ENCODE data around the gene FAM174C.
"Not testable (repeated sequence)": the region's sequence is repeated elsewhere in the genome, so short reads cannot be mapped to it uniquely, and the experiment has no call there.

FAM174C gene

DNA sequence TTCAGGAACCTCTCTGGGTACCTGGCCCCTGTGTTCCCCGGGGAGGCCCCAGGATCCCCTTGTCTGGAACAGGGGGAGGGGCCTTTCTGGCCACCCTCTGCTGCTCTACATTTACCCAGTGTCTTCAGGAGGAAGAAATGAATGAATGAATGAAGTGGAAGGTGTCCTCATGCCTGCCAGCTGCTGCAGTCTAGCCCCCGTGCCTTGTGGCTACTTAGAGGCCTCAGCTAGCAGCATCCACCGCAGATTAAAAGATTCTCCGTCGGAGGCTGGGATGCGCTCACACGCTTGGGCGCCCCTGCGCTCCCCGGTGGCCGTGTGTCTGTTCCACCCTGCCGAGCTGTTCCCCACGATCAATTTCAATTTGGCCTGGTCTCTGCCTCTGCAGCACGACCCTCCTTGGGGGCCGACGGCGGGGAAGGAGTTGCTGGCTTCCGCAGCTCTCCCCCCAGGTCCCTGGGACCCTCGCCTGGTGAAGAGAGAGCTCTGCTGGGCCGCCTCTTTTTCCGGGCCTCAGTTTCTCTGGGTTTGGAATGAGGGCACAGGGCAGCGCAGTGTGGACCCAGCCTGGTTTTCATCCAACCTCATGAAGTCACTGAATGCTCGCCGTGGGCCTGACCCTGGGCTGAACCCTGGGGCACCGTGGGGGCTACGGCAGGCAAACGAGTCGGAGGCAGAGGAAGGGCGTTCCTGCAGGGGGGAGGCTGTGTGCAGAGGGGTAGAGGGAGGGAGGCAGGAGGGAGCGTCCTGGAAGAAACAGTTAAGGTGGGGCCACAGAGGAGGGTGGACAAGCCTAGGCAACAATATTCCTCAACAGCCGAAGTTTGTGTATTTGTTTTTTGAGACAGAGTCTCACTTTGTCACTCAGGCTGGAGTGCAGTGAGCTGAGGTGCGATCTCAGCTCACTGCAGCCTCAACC lies 38.6 kb downstream of the FAM174C start:
- no peak for DNase-seq

DNA sequence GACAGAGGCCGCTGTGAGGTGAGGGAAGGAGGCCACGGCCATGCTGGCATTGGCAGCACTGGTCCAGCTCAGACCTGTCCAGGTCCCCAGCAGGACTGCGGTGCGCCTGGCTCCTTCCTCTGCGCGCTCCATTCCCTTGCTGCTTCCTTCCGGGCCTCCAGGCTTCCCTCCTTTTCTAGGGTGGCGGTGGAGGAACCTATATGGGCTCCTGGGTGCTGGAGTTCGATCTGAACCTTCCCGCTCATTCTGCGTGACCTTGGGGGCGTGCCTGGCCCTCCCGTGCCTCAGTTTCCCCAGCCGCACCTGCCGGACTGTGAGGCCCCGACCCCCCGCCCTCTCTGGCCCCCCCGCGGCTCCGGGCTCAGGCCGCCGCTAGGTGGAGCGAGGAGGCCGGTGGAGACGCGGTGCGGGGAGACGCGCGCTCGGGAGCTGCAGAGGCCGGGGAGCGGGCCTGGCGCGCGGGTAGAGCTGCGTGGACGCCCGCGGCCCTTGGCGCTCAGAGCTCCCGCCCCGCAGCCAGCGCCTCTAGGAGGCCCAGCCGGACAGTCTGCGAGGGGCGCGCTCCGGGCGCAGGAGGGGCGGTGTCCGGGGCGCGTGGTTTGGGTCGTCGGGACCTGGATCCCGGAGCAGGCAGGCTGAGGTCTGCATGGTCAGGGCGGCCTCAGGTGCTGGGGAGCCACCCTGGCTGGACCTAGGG lies 40.3 kb downstream of the FAM174C start:
- peak in 39 of 56 donors; percentile 3 to 77 (median 36) for DNase-seq

DNA sequence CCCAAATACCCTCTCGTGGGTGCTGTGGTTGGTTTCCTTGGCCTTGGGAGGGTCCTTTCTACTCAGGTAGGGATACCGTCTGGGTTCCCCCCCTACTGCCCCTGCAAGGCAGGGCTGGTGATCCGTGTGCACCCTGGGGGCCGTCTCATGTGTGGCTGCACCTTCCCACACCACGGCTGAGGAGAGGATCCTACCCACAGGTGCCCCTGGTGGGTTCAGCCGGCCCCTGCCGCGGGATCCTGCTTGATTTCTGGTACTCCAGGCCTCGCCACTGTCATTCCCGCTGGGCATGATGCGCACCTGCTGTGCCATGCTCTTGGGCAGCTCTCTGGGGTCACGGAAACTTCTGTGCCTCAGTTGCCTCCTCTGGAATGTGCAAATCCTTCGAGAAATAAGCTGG lies 41.1 kb downstream of the FAM174C start:
- no peak for DNase-seq

DNA sequence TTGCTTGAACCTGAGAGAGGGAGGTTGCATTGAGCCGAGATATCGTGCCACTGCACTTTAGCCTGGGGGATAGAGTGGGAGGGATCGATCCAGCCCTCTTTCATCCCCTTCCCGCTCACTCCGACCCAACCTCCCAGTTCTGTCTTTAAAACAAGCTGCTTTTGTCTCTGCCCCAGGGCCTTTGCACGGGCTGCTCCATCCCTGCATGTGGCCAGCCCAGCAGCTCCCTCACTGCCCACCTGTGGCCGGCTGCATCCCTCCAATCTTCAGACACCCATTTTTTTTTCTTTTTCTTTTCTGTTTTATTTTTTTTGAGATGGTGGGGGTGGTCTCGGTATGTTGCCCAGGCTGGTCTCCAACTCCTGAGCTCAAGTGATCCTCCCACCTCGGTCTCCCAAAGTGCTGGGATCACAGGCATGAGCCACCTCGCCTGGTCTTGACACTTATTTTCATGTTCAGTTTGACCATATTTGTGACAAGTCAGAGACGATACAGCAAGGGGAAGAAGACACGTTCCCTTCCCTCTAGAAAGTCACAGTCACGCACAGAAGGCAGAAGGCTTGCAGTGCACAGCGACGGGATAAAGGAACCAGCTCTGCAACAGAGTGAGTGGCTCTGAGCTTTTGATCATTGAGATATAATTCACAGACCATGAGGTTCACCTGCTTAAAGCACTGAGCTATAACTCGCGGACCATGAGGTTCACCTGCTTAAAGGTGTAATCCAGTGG lies 42.1 kb downstream of the FAM174C start:
- DNase-seq = no peak

DNA sequence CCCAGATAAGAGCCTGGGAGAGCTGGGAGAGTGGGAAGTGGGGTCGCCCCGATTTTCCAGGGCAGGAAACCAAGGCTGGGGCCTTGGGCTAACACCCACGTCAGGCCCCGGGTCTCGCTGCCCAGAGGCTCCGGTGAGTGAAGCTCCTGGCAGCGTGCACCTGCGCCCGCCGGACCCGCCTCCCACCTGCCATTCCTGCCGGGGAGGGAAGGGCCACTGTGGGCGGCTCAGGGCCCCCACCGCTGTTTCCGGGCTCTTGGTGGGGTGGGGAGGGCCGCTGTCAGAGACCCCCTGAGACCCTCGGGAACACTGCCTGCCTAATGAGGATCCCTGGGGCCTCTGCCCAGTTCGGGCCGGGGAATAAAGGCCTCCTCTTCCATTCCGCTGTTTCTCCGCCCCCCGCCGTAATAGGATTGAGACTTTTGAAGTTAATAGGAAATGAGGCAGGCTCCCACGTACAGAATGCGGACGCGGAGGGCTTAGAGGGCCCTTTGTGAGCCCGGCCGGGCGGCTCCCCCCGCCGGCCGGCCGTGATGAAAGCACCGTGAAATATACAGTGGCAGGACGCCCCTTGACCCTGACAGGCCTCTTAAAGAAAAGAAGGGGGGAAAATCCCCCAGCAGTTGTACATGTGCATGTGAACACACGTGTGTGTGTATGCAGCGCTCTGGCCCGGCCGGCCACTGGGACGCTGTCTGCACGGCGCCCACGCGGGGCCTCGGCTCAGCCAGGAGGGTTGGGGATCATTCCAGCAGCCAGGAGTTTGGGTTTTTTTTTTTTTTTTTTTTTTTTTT lies 43.5 kb downstream of the FAM174C start:
- DNase-seq = no peak

DNA sequence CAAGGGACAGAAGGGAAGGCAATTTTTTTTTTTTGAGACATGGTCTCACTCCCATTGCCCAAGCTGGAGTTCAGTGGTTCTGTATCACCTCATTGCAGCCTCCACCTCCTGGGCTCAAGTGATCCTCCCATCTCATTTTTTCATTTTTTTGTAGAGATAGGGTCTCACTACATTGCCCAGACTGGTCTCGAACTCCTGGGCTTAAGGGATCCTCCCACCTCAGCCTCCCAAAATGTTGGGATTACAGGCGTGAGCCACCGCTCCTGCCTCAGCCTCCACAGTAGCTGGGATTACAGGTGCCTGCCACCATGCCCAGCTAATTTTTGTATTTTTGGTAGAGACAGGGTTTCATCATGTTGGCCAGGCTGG lies 44.9 kb downstream of the FAM174C start:
- DNase-seq = not testable (repeated sequence)

DNA sequence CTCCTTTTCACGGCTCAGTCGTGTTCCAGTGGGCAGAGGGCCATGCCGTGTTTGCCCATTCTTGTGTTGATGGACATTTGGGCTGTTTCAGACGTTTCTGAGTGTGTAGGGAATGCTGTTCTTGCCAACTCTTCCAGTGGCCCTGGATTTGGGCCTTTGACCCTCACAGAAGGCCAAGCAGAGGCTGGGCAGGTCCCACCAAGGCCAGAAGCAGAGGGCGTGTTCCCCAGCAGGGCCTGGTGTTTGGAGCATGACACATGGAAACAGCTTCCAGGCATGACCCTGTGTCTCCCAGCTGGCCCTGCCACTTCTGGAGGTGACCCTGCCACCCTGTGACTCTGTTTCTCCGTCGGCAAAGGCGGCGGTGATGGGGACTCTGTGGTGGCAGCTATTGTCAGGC lies 46.2 kb downstream of the FAM174C start:
- DNase-seq = no peak

DNA sequence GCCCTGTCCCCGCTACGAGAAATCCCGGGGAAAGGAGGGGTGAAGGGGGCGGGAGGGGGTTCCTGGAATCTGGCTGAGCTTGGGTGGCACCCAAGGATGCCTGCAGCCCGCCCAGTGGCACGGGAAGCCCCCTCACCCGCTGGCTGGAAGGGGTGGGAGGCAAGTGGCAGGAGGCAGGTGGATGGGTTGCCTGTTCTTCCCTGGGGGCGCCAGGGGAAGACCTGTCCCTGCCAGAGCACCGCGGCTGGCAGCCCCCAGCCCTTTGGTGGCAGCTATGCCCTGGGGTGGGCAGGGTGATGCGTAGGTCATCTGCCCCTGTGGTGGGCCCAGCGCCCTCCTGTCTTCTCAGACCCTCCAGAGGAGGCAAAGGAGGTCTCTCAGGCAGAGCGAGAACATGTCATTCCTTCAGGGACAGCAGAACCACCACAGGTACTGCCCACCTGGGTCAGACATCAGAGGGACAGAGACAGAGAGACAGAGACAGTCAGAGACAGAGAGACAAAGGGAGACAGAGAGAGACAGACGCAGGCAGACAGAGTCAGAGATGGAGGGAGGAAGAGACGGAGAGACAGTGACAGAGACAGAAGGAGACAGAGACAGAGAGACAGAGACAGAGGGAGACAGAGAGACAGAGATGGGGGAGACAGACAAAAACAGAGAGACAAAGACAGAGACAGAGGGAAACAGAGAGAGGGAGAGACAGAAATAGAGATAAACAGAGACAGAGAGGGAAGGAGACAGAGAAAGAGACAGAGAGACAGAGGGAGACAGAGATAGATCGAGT lies 47.1 kb downstream of the FAM174C start:
- DNase-seq = no peak

DNA sequence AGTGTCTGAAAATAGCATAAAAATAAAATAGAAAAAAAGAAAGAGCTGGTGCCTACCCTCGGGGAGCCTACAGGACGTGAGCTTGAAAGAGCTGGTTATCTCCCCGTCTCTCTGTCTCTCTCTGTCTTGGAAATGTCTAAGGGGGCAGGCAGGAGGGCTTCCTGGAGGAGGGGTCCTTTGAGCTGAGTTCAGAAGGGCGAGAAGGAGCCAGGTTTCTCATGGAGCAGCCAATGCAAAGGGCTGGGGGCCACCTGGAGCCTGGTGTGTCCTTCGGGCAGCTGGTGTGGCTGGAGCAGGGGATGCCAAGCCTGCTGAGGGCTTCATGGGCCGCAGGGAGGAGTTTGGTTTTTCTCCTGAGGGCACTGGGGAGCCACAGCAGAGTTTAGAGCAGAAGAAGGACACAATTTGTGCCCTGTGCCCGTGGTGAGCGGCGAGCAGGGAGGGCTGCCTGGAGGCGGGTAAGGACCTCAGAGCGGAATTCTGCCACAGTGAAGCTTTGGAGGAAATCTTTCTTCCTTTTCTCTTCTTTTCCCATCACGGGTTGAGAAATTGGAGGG lies 49.0 kb downstream of the FAM174C start:
- DNase-seq = no peak

DNA sequence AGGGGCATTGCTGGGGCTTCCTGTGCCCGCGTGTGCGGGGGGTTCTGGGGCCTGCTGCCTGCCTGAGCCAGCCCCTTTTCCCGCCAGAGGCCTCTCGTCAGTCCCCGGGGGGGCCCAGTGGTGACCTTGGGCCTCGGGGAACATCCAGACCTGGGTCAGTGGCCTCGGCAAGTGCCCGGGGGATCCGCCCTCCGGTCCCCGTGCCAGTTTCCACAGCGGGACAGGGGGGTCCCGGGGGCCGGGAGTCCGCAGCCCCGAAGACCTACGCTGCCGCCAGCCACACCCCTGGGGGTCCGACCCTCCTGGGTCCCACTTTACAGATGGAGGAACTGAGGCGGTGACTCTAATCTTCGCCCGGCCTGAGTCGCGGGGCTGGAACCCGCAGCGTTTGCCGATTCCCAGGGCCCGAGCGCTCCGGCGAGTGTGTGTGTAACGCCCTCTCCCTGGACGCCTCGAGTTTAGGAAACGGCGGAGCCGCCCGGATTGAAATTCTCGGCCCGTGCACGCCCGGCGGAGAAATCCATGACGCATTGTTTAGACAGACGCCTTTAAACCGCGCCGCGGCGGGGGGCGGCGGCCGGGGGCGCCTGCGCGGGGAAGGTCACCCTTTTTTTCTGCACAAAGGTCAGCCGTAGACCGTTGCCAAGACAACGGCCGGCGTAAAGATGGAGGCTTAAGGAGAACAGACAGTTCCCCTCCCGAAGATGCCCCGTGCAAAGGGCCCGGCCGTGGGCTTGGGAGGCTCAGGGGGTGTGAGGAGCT lies 49.7 kb downstream of the FAM174C start:
- DNase-seq = peak in 50 of 56 donors; percentile 5 to 82 (median 50)

DNA sequence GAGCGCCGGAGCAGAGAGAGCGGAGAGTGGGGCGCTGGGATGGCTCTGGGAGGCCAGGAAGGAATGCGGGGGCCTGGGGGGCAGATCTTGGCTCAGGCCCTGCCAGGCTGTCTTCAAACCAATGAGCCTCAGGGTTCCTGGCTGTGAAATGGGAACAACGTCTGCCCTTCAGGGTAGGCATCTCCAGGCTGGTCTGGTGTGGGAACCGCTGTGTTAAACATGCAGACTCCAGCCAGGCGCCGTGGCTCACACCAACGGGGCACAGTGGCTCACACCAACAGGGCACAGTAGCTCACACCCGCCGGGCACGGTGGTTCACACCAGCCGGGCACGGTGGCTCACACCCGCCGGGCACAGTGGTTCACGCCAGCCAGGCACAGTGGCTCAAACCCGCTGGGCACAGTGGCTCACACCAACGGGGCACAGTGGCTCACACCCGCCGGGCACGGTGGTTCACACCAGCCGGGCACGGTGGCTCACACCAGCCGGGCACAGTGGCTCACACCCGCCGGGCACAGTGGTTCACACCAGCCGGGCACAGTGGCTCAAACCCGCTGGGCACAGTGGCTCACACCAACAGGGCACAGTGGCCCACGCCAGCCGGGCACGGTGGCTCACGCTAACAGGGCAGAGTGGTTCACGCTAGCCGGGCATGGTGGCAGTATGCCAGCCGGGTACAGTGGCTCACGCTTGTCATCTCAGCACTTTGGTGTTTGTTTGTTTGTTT lies 50.4 kb downstream of the FAM174C start:
- DNase-seq = peak in 3 of 56 donors; percentile 2 to 69 (median 14)

DNA sequence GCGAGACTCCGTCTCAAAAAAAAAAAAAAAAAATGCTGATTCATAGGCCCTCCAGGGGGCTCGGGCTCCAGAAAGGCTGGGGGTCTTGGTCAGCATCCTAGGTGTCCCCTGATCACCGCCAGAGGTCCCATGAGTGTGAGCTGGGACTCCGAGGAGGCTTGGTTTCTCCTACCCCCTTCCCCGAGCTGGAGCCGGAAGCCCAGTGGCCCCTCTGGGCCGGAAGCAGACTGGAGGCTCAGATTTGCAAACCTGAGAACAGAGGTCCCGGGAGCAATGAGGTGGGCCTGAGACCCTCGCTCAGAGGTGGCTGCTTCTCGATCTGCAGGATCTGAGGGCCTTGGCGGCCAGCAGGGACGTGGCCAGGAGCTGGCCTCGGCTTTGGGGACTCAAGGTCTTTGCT lies 51.8 kb downstream of the FAM174C start:
- no peak for DNase-seq

Data from amygdala (tissue), 56 donors.